Activated CD8-positive, alpha-beta memory T cell treated with anti-CD3 and anti-CD28 coated beads, Interleukin-2, amount 50 U/mL, for 48 hours (primary cell): ENCODE results near the gene CFAP74.

Source experiments
- DNase-seq: peaks from one replicate; pipeline ENCODE4 v3.0.0-alpha.2; 2020

Gene CFAP74

DNA sequence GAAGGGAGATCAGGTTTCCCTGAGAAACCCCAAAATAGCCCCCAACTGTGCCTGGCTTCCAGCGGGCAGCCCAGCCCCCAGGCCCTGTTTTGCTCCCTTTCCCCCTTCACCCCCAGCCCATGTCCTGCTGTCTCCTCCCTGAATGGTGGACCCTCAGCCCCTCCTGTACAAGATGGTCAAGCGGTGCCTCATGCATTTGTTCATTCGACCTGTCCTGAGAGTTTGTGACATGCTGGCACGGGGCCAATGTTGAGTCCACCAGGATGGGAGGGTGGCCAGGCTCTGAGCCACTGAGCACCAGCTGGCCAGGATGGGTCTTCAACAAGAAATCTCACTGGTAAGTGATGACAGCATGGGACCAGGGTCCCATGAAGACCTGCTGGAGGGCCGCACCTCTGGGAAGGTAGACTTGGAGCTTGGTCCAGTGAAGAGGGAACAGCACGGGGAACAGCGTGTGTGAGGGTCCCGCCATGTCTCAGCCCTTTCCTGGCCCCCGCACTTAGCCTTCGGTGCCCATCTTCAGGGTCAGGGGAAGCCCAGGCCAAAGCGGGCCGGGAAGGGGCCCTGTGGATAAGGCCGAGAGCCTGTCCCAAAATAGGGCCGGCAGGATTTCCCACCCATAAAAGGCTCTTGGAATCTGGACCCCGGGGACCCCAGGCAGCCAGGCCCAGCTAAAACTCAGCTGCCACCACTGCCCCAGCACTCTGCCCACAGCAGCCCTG is 88.5 kb downstream of the CFAP74 start, which contains the start of gene CALML6:
CALML6 (plus strand) TSS at position 290 of the 722 bp plus-strand sequence; CDS start at position 311, 21 bp downstream.
- DNase-seq = no peak

DNA sequence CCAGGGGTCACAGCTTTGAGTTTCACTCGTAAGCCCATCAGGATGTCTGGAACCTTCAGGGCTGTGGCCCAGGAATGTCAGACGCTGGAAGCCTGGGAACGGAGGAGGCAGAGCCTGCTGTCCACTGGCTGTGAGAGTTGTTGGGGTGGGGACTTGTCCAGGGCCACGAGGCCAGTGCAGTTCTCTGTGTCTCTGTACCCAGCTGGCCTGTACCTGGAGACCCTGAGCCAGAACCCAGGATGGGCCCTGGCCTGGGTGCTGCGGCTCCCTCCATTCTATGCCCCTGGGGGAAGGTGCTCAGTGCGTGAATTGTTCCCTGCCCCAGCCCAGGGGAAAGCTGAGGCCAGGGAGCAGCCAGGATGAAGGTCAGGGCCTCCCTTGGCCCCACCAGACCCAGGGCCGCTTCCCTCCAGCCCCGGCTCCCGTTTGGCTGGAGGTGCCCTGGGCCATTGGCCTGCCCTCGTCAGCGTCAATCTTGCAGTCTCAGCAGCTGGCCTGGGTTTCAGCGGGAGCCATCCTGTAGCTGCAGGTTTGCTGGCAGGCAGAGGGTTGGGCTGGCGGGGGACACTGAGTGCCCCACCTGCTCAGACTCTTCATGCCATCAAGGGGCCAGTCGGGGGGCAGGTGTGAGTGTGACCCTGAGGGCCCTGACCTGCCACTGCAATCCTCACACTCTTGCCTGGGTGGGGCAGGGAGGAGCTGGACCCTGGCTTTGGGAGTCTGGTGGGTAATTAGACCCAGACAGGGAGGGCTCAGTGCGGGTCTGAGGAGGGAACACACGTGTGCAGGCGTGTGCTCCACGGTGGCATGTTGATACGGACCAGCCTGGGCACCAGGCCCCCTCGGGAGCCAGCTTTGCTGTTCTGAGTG is 89.2 kb downstream of the CFAP74 start:
- no peak for DNase-seq

DNA sequence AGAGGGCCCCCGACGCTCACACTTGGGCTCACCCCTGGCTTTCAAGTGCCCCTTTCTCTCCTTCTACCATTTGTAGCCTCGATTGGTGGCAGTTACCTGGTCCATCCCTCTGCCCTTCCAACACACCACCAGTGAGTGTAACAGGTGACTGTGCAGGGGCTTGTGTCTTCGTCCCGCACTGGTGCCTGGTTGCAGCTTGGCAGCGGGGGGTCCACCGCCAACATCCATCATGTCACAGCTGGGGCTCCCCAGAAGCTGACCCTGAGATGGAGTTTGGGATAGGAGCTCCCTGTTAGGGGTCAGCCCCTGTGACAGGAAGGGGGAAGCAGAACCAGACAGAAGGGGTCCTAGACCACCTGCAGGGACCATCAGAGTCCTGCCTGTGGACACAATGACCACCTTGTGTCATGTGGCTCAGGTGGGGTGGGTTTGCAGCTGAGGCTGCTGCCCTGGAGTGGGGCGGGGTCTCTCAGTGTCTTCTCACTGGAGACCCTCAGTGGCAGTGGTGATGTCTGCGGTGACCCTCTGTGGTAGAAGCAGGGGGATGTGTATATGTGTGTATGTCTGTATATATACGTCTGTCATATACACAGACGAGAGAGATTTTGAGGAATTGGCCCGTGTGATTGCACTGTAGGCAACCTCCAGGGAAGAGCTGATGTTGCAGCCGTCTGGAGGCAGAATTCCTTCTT is 92.1 kb downstream of the CFAP74 start:
- DNase-seq = no peak

DNA sequence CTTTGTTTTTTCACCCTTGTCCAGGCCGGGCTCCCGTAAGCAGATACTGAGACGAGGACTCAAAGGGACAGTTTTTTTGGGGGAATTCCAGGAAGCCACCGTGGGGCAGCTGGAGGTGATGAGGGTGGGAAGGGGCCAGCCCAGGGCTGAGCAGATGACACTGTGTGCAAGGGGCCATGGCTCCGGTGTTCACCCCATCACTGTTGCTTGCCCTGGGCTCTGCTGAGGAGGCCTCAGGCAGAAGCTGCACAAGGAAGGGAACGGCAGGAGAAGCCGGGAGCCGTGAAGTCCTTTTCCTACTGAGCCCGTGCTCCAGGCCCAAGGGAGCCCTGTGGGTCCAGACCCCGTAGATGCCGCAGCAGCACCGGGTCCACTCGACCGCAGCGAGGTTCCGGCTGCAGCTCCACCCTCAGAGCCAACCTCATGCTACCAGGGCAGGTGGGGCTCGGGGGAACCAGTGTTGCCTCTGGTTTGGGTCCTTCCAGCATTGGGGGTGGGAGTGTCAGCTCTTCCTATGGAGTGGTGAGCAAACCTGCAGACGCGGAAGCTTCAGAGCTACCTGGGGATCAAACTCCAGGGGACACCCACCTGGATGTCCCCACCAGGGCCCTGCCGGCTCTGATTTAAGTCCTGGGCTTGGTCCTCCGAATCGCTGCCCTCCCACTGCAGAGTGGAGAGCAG is 92.8 kb downstream of the CFAP74 start:
- DNase-seq = no peak

DNA sequence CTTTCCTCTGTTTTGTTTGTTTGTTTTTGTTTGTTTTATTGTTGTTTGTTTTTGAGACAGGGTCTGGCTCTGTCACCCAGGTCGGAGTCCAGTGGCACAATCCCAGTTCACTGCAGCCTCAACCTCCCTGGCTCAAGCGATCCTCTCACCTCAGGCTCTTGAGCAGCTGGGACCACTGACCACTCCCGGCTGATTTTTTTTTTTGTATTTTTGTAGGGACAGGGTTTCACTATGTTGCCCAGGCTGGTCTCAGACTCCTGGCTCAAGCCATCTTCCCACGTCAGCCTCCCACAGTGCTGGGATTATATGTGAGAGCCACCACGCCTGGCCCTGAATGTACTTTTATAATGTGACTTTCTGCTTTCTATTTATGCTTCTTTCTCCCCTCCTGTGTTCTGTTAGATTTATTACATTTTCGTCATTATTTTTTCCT is 93.5 kb downstream of the CFAP74 start:
- DNase-seq = no peak

DNA sequence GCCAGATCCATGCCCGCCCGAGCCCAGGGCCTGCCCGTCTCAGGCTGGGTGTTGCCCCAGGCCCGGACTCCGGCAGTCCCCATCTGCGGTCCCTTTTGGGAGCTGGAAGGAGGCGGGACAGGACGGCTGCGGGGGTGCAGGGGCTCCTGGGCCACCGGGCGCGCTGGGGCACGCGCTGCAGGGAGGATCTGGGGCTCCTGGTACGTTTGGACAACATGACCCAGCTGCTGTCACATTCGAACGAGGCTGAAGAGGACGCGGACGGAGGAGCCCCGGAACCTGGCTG is 95.1 kb downstream of the CFAP74 start:
- no peak for DNase-seq

DNA sequence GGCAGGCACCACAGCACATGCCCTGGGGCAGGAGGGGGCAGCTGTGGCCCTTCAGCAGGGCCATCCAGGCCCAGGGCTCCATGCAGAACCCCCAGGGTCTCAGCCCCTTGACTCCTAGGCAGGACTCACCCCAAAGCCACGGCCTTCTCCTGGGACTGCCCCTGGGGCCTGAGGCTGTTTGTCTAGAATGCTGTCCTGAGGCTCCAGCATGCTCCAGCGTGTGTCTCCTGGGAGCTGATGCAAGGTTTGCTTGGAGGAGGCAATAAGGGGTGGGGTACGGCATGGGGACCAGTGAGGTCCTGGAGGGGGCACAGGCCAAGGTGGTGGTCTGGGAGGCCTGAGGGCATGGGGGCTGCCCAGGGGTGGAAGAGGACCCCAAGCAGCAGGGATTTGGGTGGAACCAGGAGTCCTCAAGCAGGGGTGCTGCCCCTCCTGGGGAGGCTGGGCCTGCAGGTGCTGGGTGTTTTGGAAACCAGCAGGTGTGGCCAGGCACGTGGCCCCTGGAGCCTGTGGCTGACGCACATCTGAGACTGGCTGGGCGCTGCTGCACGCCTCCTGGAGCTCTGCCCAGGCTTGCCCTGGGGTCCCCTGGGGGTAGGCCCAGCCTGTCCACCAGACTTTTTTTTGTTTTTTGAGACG is 96.4 kb downstream of the CFAP74 start:
- no peak for DNase-seq

DNA sequence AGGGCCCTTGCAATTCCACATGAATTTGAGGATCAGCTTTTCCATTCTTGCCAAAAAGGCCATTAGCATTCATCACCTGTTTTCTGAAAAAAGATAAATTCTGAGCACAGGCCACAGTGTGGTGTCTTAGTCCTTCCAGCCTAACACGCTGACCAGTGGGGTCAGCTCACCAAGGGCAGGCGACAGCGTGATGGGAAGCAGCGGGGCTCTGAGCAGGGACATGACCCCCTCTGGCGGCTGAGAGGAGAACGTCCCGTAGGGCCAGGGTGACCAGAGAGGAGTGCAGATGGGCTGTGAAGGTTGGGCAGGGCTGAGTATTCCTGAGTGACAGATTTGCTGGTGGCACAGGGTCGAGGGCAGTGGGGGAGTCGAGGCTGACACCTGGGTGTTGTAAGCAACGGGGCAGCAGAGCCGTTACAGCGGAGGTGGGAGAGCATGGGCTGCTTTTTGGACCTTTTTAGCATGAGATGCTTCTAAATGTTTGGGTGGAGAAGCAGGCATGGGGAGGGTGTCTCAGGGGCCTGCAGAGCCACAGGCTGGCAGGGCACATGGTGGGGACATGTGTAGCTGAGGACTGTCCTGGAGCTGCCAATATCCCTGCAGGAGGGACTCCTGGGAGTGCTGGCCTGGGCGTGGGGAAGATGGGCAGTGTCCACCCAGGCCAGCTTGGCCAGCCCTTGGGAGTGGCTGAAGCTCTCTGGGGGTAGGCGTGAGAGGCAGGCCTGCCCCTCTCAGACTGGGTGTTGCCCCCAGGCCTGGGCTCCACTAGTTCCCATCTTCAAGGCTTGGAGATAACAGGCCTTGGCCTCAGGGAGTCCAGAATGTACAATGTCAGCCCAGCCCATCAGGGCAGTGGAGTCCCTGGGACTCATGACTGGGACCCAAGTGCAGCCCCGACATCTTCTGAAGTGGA is 97.1 kb downstream of the CFAP74 start:
- DNase-seq = peak; percentile 85

DNA sequence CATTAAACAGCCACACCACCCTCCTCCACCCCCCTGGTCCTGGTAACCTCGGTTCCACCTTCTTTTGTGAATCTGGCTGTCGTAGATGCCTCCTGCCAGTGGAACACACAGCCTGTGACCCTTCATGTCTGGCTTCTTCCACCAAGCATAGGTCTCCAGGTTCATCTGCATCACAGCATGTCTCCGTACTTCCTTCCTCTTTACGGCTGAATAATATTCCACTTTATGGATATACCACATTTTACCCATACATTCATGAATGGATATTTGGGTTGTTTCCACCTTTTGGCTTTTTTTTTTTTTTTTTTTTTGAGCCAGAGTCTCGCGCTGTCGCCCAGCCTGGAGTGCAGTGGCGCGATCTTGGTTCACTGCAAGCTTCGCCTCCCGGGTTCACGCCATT is 100.4 kb downstream of the CFAP74 start:
- no peak for DNase-seq

DNA sequence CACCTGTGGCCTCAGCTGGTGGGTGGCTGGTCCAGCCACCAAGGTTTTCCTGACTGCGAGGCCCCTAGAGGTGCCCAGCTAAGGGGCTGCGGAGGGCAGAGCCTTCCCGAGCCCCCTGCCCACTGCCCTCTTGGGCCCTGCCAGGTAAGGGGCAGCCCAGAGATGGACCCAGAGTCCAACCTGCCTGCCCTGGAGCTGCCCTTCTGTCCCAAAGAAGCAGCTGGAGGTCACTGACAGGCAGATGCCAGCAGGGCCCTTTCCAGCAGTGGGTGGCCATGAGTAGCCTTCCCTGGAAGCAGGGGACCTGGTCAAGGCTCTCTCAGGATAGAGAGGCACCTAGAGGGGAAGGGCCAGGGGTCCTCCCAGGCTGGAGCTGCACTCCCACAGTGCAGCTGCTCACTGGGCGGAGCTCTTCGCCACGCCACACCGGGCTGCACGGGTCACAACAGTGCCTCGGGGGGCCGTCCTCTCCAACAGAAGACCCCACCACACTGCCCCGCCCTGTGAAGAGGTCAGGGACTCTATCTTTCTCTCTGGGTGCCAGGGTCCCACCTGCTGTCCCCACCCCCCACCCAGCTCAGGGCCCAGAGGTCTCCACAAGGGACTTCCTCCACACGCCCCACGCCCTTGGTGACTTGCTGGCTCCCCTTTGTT is 101.8 kb downstream of the CFAP74 start:
- no peak for DNase-seq

DNA sequence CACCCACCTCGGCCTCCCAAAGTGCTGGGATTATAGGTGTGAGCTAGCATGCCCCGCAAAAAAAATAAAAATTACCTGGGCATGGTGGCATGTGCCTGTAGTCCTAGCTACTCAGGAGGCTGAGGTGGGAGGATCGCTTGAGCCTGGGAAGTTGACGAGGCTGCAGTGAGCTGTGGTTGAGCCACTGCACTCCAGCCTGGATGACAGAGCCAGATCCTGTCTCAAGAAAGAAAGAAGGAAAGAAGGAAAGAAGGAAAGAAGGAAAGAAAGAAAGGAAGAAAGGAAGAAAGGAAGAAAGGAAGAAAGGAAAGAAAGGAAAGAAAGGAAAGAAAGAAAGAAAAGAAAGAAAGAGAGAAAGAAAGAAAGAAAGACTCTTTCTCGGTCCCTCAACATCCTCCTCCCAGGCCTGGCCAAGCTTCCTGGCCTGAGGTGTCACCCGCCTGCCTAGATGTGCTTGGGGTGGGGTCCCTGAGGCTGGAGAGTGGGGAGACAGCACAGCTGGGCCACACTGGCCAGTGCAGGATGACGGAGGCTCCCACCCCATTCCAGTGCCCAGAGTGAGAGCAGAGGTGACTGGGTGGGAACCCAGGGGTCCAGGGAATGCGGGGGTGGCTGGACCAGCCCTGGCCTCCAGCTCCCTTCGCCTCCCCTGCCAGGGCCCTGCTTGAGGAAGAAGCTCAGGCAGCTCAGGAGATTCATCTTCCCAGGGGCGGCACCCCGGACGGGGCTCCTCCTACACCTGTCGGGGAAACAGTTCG is 102.5 kb downstream of the CFAP74 start:
- no peak for DNase-seq

DNA sequence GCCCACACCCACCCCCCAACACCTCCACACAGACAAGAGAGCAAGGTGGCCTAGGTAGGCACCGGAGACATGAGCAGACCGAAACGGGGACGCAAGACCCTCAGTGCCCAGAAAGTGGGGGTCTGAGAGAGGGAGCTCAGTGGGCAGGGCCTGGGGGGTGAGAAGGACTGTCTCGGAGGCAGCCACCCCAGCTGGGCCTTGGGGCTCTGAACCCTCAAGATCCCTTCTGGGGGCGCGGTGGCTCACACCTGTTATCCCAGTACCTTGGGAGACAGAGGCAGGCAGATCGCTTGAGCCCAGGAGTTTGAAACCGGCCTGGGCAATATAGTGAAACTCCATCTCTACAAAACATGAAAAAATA is 103.6 kb downstream of the CFAP74 start:
- no peak for DNase-seq

DNA sequence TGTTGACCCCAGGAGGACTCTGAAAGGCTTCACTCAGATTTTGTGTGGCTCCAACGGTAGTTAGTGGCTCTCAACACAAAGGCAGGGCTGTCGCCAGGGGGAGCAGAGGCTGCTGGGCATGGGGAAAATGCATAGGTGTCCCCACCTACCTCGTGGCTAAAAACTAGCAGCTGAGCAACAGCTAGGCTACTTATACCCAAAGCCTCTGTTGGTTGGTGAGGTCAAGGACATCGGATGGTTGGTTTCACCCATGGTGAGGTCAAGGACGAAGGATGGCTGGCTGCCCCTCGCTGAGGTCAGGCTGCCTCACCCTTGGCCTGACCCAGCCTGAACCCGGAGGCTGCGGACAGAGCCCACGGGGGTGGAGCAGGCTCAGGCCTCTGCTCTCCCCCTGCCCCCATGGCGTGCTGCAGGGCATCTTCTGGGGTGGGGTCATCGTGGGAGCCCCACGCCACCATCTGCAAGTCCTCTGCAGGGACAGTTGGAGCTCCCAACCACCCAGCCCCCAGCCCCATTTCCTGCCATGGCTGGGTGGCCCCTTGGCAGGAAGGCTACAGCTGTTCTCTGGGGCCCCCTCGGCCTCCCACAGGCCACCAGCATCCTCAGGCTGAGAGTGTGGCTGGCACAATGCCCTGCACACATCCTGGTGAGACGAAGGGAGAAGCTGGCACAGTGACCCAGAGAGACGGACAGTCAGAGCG is 104.2 kb downstream of the CFAP74 start:
- DNase-seq = peak; percentile 56

DNA sequence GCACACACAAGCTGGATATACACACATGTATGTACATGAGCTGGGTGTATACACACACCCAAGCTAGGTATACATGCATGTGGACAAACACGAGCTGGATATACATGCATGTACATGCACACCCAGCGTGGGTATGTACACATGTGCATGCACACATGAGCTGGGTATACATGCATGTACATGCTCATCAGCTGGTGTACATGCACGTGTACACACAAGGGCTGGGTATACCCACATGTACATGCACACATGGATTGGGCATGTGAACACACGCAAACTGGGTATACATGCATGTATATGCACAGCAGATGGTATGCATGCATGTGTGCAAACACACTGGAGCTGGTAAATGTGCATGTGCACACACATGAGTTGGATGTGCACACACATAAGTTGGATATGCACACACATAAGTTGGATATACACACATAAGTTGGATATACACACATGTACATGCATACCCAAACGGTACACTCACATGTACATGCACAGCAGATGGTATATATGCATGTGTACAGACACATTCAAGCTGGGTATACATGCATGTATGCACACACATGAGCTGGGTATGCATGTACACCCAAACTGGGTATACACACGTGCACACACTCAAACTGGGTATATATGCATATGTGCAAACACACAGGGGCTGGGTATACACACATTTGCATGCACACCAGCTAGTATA is 105.2 kb downstream of the CFAP74 start:
- no peak for DNase-seq

DNA sequence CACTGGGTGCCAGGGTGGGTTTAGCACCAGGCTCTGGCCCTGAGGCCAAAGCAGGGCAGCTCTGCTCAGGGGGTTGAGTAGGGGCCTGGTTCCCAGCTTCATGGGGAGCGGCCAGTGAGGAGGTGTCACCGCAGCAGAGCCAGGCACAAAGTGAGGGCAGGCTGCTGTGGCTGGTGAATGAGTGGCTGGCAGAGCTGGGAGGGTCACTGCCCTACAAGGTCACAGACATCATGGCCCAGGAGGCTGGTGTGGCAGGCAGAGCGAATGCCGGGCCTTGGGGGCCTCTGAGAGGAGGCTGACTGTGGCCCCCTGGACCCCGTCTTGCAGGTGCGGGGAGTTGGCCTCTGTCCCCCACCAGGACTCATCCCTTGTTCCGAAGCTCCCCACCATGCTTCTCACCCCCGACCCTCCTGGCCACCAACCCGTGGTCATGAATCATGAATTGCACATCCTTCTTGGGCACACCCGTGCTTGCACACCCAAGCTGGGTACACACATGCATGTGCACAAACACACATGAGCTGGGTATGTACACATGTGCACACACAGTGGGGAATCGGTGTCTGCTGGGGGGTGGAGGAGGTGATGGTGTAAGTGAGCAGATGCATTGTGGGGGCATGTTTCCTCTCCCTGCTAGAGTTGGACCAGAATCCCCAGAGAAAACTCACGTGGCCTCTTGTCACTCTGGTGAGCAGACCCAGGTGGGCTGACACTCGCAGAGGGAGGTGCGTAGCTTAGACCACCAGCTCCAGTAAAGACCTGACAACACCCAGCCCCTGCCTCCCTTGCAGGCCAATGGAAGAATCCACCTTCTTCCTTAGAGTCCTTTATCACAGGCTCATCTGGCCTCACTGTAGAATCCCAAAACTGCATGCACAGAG is 107.9 kb downstream of the CFAP74 start:
- DNase-seq = no peak

DNA sequence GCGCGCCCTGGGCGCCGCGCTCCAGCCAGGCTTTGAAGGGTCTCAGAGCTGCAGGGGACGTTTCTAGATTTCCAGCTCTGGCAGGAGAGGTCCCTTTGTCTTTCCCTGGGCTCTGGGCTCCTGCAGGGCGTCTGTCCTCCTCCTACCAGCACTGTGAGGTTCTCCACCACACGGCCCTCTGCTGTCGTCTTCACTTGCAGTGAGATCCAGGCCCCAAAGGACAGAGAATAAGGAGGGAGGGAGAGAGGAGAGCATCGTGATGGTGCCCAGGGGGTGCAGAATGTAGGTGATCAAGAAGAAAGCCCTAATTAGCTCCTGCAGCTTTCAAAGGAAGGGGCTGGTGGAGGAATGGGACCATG is 108.5 kb downstream of the CFAP74 start:
- DNase-seq = no peak

DNA sequence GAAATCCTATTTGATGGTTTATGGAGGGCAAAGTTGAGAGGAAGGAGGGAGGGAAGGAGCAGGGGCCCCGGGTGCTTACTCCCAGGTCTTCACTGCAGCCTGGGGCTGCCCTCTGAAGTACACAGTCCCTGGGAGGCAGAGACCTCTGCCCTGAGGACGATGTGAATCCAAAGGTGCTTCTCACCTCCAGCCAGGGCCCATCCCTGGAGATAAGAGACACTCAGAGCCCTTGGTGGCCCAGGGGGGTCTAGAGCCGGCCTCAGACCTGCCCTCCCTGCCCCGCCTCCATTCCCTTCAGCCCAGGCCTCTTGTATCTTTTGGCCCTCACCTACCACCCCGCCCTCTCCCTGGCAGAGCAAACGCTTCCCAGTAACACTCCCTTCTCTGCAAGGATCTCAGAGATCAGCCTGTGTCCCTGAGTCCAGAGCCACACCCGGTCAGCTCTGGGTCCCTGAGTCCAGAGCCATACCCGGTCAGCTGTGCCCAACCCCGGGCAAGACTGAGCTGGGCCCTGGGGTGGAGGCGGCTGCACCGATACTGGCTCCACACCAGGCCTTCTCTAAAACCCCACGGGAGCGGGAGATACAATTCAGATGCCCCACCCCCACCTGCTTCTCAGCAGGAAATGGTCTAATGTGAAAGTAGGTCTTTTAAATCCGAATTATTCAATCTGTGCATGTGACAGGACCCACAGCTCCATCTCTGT is 109.1 kb downstream of the CFAP74 start:
- DNase-seq = no peak

DNA sequence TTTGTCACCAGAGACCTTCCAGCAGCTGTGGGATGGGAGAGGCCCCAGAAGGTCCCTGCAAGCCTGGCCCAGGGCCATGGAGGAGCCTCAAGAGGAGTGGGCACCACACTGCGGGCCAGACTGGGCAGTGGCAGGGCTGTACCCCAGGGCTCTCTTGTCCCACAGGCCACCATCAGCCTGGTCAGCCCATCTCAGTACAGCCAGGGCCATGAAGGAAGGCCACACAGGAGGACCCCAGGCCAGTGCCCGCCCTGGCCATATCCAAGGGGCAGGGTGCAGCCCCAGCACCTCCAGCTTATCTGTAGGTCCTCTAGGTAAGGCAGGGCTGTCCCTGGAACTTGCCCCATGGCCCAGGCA is 109.6 kb downstream of the CFAP74 start:
- DNase-seq = no peak
